GM13976 (cell line): ENCODE measurements around the gene CSK.

Experiments used
- DNase-seq: peaks from one replicate; pipeline ENCODE4 v3.0.0; 2012; ENCODE audit warnings: low spot score
- in situ Hi-C: fragments of 300-500 bp; cut with MboI; formaldehyde crosslinking; loops from one replicate; pipeline ENCODE4 v1.12.0; 2022; ENCODE audit warnings: low sequenced_read_pairs, mixed read lengths, inconsistent platforms; ENCODE audit not compliant: unreplicated experiment
- TF ChIP-seq, protein P1 (sequence below): IDR thresholded peaks from 2 replicates; pipeline ENCODE4 v1.5.1; 2012; ENCODE audit warnings: borderline replicate concordance, mild to moderate bottlenecking; ENCODE audit not compliant: insufficient read depth; ENCODE audit errors: extremely low read depth, missing control alignments, control extremely low read depth

Gene CSK

DNA sequence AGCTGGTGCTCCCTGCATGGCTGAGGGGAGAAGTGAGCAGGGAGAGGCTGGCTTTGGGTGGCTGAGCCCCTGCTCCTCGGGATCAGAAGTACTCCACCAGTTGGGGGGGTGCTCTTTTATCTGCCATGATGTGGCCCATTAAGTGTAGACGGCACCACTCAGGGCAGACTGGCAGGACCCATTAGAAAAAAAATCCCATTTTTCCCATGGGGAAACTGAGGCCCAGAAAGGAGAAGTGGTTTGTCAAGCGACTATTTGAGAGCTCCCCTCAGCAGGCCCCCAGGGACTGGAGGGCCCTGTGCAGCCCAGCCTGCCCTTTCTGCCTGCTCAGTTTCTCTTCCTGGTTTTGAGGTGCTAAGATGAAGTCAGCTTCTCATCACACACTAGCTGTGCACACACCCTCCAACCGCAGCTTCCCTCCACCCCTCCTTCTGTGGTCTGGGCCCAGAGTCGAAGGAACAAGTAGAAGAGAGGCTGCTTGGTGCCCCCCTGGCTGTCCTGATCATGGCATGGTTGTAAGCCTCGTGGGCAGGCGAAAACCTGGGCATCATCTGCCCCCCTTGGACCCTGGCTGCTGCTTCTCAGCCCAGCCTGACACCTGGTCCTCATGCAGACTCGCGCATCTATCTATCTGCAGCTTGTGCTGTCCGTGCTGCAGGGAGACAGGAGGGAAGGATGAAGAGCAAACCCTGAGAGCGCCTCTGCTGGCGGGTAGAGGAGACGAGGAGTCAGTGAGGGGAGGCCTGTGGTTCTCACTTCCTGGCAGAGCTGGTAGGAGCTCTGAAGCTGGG is 5.6 kb downstream of the CSK start:
- TF ChIP-seq, protein P1, sequence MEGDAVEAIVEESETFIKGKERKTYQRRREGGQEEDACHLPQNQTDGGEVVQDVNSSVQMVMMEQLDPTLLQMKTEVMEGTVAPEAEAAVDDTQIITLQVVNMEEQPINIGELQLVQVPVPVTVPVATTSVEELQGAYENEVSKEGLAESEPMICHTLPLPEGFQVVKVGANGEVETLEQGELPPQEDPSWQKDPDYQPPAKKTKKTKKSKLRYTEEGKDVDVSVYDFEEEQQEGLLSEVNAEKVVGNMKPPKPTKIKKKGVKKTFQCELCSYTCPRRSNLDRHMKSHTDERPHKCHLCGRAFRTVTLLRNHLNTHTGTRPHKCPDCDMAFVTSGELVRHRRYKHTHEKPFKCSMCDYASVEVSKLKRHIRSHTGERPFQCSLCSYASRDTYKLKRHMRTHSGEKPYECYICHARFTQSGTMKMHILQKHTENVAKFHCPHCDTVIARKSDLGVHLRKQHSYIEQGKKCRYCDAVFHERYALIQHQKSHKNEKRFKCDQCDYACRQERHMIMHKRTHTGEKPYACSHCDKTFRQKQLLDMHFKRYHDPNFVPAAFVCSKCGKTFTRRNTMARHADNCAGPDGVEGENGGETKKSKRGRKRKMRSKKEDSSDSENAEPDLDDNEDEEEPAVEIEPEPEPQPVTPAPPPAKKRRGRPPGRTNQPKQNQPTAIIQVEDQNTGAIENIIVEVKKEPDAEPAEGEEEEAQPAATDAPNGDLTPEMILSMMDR, result peak; percentile 67
- DNase-seq, result peak; percentile 85
- in situ Hi-C loops, result no loop called here

DNA sequence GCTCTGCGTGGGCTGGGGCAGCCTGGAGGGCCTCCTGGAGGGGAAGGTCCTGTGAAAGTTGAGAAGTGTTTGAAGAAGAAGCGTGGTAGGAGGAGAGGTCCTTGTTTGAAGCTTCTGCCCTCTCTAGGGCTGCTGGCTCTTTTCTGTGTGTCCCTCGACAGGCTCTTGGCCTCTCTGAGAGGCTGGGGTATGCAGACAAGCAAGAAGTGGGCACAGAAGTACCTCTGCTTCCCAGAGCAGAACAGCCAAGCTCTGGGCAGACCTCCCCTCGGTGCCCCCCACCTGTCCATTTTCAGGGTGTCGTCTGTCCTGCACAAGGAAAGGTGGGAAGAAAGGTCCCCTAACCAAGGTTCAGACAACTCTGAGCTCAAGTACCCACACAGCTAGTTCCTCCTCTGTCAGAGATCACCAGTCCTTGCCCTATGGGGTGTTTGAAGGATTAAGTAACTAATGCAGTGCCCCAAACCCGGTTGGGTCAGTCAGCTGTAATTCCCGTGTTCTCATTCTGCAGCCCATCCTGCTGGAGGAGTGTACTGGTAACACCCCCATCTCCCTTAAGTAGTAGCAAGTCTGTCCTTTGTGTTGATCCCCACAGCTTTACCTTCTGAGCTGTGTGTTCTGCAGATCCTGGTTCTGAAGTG is 6.3 kb downstream of the CSK start:
- in situ Hi-C loops, result no loop called here
- no peak for DNase-seq
- TF ChIP-seq, protein P1, result no peak

DNA sequence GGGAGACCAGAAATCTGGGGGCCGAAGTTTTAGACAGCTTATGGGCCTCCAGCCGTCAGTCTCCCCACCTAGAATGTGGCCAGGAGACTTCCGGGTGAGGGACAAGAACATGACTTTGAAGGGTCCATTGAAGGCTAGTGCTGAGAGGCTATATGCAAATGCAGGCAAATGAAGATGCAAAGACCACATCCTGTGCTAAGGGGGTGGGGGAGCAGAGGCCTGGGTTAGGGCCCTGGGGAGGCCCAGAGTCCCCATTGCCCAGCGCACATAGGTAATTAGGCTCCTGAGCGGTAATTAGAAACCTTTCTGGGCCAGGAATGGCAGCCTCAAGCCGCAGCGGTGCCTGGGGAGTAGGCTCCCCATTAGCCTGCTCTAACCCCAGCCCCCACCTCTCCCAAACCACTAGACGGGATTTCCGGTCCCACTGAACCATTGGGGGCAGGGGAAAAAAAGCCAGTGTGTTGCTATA is 6.8 kb downstream of the CSK start:
- DNase-seq, result peak; percentile 79
- TF ChIP-seq, protein P1, result no peak
- in situ Hi-C loops, result no loop called here

DNA sequence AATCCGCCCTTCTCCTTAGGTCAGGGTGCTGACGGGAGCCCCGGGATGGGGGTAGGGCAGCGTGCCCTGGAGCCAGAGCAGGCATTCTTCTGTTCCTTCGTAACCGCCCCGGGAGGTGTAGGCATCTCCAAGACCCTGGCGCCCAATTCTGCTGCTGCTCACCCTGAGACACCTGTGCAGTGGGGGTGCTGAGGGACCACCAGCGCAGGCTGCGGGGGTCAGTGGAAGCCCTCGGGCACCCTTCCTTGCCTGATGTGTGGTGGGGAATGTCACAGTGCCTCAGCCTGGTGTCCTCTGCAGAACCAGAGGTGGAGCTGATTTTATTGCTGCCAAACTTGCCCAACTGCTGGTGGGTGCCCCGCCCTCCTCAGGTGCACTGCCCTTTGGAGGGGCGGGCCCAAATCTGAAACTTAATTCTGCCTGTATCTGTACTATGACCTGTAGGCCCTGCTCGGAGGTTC is 7.3 kb downstream of the CSK start:
- no peak for DNase-seq
- TF ChIP-seq, protein P1, result no peak
- in situ Hi-C loops, result no loop called here

DNA sequence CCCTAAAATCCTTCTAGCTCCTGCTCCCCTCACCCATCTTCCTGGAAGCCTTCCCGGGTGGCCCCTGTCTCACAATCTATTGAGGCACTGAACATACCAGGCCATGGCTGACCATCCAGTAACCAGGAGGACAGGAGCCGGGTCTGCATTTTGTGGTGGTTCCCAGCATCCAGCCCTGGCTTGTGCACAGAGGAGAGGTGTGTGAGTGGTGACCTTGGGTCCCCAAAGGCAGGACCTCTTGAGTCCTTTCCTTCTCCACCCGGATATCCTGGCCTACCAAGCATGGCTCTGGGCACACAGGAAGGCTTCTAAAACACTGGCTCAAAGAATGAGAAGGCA is 7.8 kb downstream of the CSK start:
- in situ Hi-C loops, result no loop called here
- TF ChIP-seq, protein P1, result no peak
- DNase-seq, result no peak

DNA sequence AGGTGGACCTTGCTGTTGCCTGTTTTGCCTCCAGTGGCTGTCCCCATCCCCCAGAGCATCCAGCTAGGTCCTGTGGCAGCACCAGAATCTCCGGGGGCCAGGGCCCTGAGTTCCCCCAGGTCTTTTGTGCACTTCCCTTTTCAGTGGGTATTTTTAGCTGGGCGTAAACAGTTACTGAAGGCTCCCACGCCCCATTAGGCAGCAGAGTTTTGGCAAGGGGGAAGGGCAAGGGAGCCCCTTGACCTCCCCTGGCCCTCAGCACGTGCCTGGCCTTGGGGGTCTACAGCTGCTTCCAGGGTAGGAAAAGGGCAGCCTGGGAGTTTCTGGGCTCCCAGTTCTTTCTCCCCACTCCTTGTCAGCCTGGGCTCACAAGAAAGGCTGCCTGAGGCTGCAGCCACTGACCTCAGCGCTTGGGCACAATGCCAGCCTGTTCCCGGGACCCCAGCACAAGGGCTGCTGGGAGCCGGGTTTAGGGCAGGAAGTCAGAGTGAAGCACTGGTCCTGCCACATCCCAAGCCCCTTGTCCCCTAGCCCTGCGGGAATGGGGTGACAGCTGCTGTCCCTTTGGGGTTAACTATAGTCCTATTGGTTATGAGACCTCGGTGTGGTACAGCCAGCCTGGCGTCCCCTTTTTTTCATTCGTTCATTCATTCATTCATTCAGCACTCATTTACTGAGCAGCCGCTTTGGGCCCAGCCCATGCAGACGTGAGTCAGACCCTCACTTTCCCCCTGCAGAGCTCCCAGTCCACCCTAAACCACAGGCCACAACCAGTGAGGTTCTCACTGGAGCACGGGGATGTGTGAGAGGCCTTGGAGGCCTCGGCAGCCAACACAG is 8.4 kb downstream of the CSK start:
- DNase-seq, result peak; percentile 68
- TF ChIP-seq, protein P1, result no peak
- in situ Hi-C loops, result no loop called here
